NB4 (cell line): Measurements from ENCODE around the gene SH3PXD2A.
"Not testable (repeated sequence)": the region's sequence is repeated elsewhere in the genome, so short reads cannot be mapped to it uniquely, and the experiment has no call there.

ENCODE experiments used
- DNase-seq: peaks from one replicate; pipeline ENCODE4 v3.0.0; 2010; ENCODE audit warnings: low read depth
- H3K4me3 ChIP-seq: one replicate; pipeline ENCODE4 v1.5.1; 2011; ENCODE audit warnings: mild to moderate bottlenecking, low read depth, low read length, moderate library complexity
- CTCF ChIP-seq: IDR thresholded peaks from one replicate; pipeline ENCODE4 v1.5.1; 2012; ENCODE audit warnings: low read depth, low read length
- MAX ChIP-seq: IDR thresholded peaks from 2 replicates; pipeline ENCODE4 v1.6.1; 2011; ENCODE audit warnings: low read depth, low read length
- MYC ChIP-seq: IDR thresholded peaks from 2 replicates; pipeline ENCODE4 v1.6.1; 2011; ENCODE audit warnings: low read depth, low read length
- POLR2A ChIP-seq: IDR thresholded peaks from 2 replicates; pipeline ENCODE4 v1.6.1; 2011; ENCODE audit warnings: mild to moderate bottlenecking; ENCODE audit not compliant: insufficient read length; ENCODE audit errors: extremely low read depth

The SH3PXD2A gene

GRCh38 chr10:103734731-103735130 is 120.6 kb downstream of the SH3PXD2A start:
- DNase-seq = no peak
- no peak for TF ChIP-seq POLR2A
- TF ChIP-seq MYC = no peak
- TF ChIP-seq MAX = no peak
- TF ChIP-seq CTCF = no peak
- H3K4me3 ChIP-seq = no peak overlapping the region

GRCh38 chr10:103733045-103733419 is 122.3 kb downstream of the SH3PXD2A start:
- no peak for DNase-seq
- TF ChIP-seq POLR2A (no peak), CTCF (no peak)
- no peak overlapping the region for H3K4me3 ChIP-seq

- no peak for DNase-seq
- H3K4me3 ChIP-seq = no peak overlapping the region
- TF ChIP-seq MAX = no peak
- TF ChIP-seq POLR2A = no peak
- no peak for TF ChIP-seq CTCF
- TF ChIP-seq MYC = no peak
Observed at GRCh38 chr10:103732339-103733044, 122.9 kb downstream of the SH3PXD2A start.

- H3K4me3 ChIP-seq = no peak overlapping the region
- no peak for DNase-seq
- TF ChIP-seq CTCF = no peak
- no peak for TF ChIP-seq MAX
Observed at GRCh38 chr10:103731609-103732270, 123.6 kb downstream of the SH3PXD2A start.

- DNase-seq, H3K4me3 ChIP-seq: not testable (repeated sequence)
Observed at GRCh38 chr10:103731026-103731425, 124.3 kb downstream of the SH3PXD2A start.

GRCh38 chr10:103729851-103730250 is 125.5 kb downstream of the SH3PXD2A start:
- H3K4me3 ChIP-seq = no peak overlapping the region
- no peak for DNase-seq
- no peak for TF ChIP-seq MAX
- TF ChIP-seq CTCF = no peak
- no peak for TF ChIP-seq POLR2A
